Neural cell (in vitro differentiated cells): ENCODE data around the gene STAC3.

ENCODE experiments used
- EZH2 ChIP-seq: fragments of 200-600, 300-800 bp; shearing (Covaris generic), sonication (generic); IDR thresholded peaks from 2 replicates; pipeline ENCODE4 v1.6.1; 2014; ENCODE audit warnings: antibody characterized with exemption, low read length, borderline replicate concordance, mild to moderate bottlenecking; ENCODE audit not compliant: insufficient read depth, poor library complexity, severe bottlenecking
- POLR2AphosphoS5 ChIP-seq: IDR thresholded peaks from 2 replicates; pipeline ENCODE4 v1.6.1; 2012
- SMC3 ChIP-seq: fragments of 450-650 bp; conservative IDR thresholded peaks from 2 replicates; pipeline ENCODE4 v1.6.1; 2014; ENCODE audit warnings: antibody characterized with exemption, mild to moderate bottlenecking, moderate library complexity; ENCODE audit not compliant: poor library complexity
- TF ChIP-seq, protein P1 (sequence below): fragments of 450-650 bp; IDR thresholded peaks from 2 replicates; pipeline ENCODE4 v1.5.1; 2014; ENCODE audit warnings: antibody characterized with exemption, mild to moderate bottlenecking, moderate library complexity; ENCODE audit not compliant: poor library complexity, severe bottlenecking
- TF ChIP-seq, protein P2 (sequence below): IDR thresholded peaks from 2 replicates; pipeline ENCODE4 v1.6.1; 2012; ENCODE audit warnings: borderline replicate concordance

DNA sequence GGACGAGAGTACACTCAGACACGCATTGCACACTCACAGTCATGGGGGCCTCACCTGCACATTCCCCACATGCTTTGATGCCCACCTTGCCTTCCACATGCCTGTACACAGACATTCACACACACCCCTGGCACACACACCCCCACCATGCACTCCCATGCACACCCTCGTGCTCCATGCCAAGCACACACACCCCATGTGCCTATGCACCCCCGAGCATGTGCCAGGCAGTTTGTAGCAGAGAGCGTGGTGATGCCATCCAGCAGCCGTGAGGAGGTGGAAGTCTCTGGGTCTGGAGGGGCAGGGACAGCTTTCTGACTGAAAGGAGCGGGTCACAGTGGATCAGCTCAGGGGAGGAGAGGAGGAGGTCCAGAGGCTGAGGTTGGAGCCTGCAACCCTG, 45.1 kb downstream of the STAC3 start:
- no peak for TF ChIP-seq SMC3
- TF ChIP-seq, protein P1, sequence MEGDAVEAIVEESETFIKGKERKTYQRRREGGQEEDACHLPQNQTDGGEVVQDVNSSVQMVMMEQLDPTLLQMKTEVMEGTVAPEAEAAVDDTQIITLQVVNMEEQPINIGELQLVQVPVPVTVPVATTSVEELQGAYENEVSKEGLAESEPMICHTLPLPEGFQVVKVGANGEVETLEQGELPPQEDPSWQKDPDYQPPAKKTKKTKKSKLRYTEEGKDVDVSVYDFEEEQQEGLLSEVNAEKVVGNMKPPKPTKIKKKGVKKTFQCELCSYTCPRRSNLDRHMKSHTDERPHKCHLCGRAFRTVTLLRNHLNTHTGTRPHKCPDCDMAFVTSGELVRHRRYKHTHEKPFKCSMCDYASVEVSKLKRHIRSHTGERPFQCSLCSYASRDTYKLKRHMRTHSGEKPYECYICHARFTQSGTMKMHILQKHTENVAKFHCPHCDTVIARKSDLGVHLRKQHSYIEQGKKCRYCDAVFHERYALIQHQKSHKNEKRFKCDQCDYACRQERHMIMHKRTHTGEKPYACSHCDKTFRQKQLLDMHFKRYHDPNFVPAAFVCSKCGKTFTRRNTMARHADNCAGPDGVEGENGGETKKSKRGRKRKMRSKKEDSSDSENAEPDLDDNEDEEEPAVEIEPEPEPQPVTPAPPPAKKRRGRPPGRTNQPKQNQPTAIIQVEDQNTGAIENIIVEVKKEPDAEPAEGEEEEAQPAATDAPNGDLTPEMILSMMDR: no peak
- no peak for TF ChIP-seq EZH2
- no peak for TF ChIP-seq POLR2AphosphoS5
- TF ChIP-seq, protein P2, sequence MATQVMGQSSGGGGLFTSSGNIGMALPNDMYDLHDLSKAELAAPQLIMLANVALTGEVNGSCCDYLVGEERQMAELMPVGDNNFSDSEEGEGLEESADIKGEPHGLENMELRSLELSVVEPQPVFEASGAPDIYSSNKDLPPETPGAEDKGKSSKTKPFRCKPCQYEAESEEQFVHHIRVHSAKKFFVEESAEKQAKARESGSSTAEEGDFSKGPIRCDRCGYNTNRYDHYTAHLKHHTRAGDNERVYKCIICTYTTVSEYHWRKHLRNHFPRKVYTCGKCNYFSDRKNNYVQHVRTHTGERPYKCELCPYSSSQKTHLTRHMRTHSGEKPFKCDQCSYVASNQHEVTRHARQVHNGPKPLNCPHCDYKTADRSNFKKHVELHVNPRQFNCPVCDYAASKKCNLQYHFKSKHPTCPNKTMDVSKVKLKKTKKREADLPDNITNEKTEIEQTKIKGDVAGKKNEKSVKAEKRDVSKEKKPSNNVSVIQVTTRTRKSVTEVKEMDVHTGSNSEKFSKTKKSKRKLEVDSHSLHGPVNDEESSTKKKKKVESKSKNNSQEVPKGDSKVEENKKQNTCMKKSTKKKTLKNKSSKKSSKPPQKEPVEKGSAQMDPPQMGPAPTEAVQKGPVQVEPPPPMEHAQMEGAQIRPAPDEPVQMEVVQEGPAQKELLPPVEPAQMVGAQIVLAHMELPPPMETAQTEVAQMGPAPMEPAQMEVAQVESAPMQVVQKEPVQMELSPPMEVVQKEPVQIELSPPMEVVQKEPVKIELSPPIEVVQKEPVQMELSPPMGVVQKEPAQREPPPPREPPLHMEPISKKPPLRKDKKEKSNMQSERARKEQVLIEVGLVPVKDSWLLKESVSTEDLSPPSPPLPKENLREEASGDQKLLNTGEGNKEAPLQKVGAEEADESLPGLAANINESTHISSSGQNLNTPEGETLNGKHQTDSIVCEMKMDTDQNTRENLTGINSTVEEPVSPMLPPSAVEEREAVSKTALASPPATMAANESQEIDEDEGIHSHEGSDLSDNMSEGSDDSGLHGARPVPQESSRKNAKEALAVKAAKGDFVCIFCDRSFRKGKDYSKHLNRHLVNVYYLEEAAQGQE: no peak
